ENCODE measurements around the gene IL13RA1.

Gene IL13RA1

GRCh38 chrX:118718737-118719136 is 8.7 kb upstream of the IL13RA1 start:
- no peak overlapping the region for H3K4me3 ChIP-seq (ENCODE audit: low read length)
- no peak for TF ChIP-seq CTCF (conservative IDR thresholded peaks at IDR 0.05; ENCODE audit: low read length)
- no peak for DNase-seq (ENCODE audit: low read depth)

GRCh38 chrX:118720058-118720707 is 7.2 kb upstream of the IL13RA1 start:
- no peak for TF ChIP-seq CTCF (conservative IDR thresholded peaks at IDR 0.05; ENCODE audit: low read length)
- no peak overlapping the region for H3K4me3 ChIP-seq (ENCODE audit: low read length)
- no peak for DNase-seq (ENCODE audit: low read depth)

- no peak for TF ChIP-seq CTCF (conservative IDR thresholded peaks at IDR 0.05; ENCODE audit: low read length)
- no peak for DNase-seq (ENCODE audit: low read depth)
- H3K4me3 ChIP-seq (ENCODE audit: low read length): no peak overlapping the region
Measured at GRCh38 chrX:118723376-118723775, 4.0 kb upstream of the IL13RA1 start.

GRCh38 chrX:118724365-118724764 is 3.0 kb upstream of the IL13RA1 start:
- no peak overlapping the region for H3K4me3 ChIP-seq (ENCODE audit: low read length)
- no peak for DNase-seq (ENCODE audit: low read depth)
- TF ChIP-seq CTCF (conservative IDR thresholded peaks at IDR 0.05; ENCODE audit: low read length): no peak

- TF ChIP-seq CTCF (conservative IDR thresholded peaks at IDR 0.05; ENCODE audit: low read length): no peak
- no peak overlapping the region for H3K4me3 ChIP-seq (ENCODE audit: low read length)
- no peak for DNase-seq (ENCODE audit: low read depth)
Measured at GRCh38 chrX:118724775-118725174, 2.6 kb upstream of the IL13RA1 start.

- no peak for TF ChIP-seq CTCF (conservative IDR thresholded peaks at IDR 0.05; ENCODE audit: low read length)
- DNase-seq (ENCODE audit: low read depth): no peak
- H3K4me3 ChIP-seq (ENCODE audit: low read length): no peak overlapping the region
Measured at GRCh38 chrX:118726396-118726795, 1.0 kb upstream of the IL13RA1 start.

GRCh38 chrX:118727686-118728339 is 407 bp downstream of the IL13RA1 start:
- TF ChIP-seq CTCF (conservative IDR thresholded peaks at IDR 0.05; ENCODE audit: low read length): no peak
- H3K4me3 ChIP-seq (ENCODE audit: low read length): peak overlapping the region; percentile 62
- DNase-seq (ENCODE audit: low read depth): peak; percentile 34
